ENCODE measurements around the gene SLC12A8. TPM values are rescaled to one million over a fixed set of nuclear protein-coding genes. Genes with fewer than 3 reads are reported as not detected.
A peak's percentile ranks its signal among the peaks of the same experiment; 100 is the strongest.

Gene SLC12A8
- total and polyA plus RNA-seq, 3 donors from 2014 or later, result 10.3 to 21.0 (median 12.3) TPM

DNA sequence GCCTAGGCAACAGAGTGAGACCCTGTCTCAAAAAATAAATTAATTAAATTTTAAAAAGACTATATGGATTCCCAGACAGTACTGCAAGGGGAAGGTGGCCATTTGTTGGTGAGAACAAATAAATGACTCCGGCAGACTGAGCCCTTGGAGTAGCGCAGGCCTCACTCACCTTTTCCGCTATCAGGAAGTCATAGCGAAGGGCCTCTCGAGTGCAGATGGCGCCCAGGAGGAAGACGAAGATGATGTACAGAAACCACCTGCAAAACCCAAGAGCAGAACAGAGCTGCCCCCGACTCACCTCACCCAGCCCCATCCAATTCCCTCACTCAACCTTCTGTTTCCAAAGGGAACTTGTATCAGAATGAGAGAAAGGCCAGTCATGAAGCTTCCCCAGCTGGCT lies 93.9 kb downstream of the SLC12A8 start:
- H3K4me1 ChIP-seq, result peaks cover 52% of the 10 kb centered on the region
- H3K27me3 ChIP-seq, result no peaks in the 10 kb centered on the region
- WGBS, 2 donors, result 93 to 95% methylated on average over 8 of the region's 8 CpGs
- no peak overlapping the region for H3K4me3 ChIP-seq
- no peak for DNase-seq
- H3K36me3 ChIP-seq (ENCODE audit: low read depth, missing control alignments), result no peaks in the 10 kb centered on the region
- peak overlapping the region in 1 of 2 donors; percentile 11 for H3K27ac ChIP-seq
- H3K9me3 ChIP-seq, result no peaks in the 10 kb centered on the region
- intact Hi-C loops (cut with DNase I; ENCODE audit: low total_unique reads), result no loop called here
- no peak for TF ChIP-seq POLR2A (IDR thresholded peaks at IDR 0.05)

DNA sequence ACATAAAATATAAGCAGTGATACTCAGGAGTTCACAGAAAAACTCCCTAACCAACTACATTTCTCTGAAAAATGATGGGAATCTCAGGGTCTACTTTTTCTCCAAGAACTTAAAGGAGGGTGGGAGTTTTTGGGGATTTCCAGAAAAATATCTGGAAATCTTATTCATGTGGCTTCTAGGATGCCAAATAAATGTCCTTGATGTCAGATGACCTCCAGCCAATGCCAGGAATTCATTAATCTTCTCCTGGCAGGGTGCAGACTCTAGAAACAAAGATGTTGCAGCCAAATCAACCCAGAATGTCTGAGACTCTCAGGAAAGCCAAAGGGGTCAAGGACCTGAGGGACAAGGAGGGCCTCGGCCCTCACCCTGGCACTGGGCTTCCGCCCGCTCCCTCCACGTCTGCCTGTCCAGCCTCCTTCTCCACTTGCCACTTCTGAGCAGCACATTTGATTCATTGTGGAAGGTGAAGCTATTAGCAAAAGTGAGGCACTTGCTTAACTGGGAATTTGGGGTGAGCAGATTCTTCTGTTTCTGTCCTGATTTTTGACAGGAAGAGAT lies 94.8 kb downstream of the SLC12A8 start:
- no peaks in the 10 kb centered on the region for H3K9me3 ChIP-seq
- no peaks in the 10 kb centered on the region for H3K27me3 ChIP-seq
- 54 to 60% methylated on average over 4 of the region's 4 CpGs for WGBS, 2 donors
- H3K27ac ChIP-seq, result no peak overlapping the region
- no peak for TF ChIP-seq POLR2A (IDR thresholded peaks at IDR 0.05)
- intact Hi-C loops (cut with DNase I; ENCODE audit: low total_unique reads), result no loop called here
- no peak for DNase-seq
- peaks cover 51% of the 10 kb centered on the region for H3K4me1 ChIP-seq
- H3K36me3 ChIP-seq (ENCODE audit: low read depth, missing control alignments), result no peaks in the 10 kb centered on the region
- H3K4me3 ChIP-seq, result no peak overlapping the region

DNA sequence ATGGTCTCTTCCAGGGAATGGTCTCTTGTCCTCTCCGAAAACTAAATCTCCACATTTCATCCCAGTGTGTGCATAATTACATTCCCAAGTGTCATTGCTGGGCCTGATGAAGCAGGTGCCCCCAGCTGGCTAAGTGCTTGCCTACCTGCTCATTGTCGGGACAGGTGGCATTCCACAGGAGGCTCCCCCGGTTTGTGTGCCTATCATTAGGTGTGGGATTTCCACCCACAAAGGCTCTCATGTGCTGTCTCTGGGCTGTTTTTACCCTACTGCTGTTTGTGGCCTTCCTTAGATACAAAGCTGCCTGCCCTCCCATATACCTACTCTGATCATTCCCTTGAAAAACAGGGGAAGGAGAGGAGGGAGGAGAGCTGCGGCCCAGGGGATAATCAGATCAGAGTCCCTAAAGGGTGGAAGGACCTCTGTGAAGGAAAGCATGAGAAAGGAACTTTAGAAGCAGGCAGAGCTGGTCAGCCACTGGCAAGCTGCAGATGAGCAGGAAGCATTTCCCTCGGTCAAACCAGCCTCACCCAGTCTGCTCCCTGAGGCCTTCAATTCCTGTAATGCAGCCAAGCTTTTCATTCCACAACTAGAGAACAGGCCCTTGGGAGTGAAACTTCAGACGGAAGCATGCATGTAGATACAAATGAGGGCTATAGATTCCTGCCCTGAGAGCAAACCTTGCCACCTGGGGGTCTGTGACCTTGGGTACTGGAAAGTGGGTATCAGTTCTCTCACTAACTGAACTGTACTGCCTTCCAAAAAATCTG lies 96.1 kb downstream of the SLC12A8 start:
- 57 to 59% methylated on average over 6 of the region's 6 CpGs for WGBS, 2 donors
- H3K27ac ChIP-seq, result no peak overlapping the region
- no peak overlapping the region for H3K4me3 ChIP-seq
- TF ChIP-seq, protein P1, sequence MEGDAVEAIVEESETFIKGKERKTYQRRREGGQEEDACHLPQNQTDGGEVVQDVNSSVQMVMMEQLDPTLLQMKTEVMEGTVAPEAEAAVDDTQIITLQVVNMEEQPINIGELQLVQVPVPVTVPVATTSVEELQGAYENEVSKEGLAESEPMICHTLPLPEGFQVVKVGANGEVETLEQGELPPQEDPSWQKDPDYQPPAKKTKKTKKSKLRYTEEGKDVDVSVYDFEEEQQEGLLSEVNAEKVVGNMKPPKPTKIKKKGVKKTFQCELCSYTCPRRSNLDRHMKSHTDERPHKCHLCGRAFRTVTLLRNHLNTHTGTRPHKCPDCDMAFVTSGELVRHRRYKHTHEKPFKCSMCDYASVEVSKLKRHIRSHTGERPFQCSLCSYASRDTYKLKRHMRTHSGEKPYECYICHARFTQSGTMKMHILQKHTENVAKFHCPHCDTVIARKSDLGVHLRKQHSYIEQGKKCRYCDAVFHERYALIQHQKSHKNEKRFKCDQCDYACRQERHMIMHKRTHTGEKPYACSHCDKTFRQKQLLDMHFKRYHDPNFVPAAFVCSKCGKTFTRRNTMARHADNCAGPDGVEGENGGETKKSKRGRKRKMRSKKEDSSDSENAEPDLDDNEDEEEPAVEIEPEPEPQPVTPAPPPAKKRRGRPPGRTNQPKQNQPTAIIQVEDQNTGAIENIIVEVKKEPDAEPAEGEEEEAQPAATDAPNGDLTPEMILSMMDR (IDR thresholded peaks at IDR 0.05), result no peak
- no peak for TF ChIP-seq POLR2A (IDR thresholded peaks at IDR 0.05)
- H3K27me3 ChIP-seq, result no peaks in the 10 kb centered on the region
- no peaks in the 10 kb centered on the region for H3K9me3 ChIP-seq
- peaks cover 50% of the 10 kb centered on the region for H3K4me1 ChIP-seq
- no peaks in the 10 kb centered on the region for H3K36me3 ChIP-seq (ENCODE audit: low read depth, missing control alignments)
- intact Hi-C loops (cut with DNase I; ENCODE audit: low total_unique reads), result no loop called here
- peak; percentile 69 for DNase-seq

DNA sequence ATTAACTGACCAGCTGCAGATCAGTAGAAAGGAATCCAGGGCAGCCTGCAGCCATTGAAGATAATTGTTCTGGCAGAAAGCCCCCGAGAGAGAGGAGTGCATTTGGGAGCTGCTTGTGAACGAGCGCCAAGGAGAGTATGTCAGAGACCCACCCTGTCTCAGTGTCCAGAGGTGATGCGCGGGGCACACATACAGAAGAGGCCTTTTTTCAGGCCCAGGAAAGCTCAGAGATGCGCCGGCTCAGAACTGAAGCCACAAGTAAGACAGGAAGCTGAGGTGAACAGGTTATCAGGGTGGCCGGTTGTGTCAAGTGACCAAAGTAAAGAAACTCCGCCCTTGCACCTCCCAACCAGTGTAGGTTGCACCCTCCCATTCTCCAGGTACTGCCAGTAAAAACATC lies 96.9 kb downstream of the SLC12A8 start:
- Histone ChIP-seq H3K36me3 (ENCODE audit: low read depth, missing control alignments) (no peaks in the 10 kb centered on the region), H3K27ac (no peak overlapping the region), H3K27me3 (no peaks in the 10 kb centered on the region), H3K9me3 (no peaks in the 10 kb centered on the region), H3K4me1 (peaks cover 41% of the 10 kb centered on the region), H3K4me3 (no peak overlapping the region)
- DNase-seq, result peak; percentile 37
- WGBS, 2 donors, result 44 to 68% methylated on average over 9 of the region's 9 CpGs
- TF ChIP-seq, protein P1 (IDR thresholded peaks at IDR 0.05), result no peak
- no peak for TF ChIP-seq POLR2A (IDR thresholded peaks at IDR 0.05)
- intact Hi-C loops (cut with DNase I; ENCODE audit: low total_unique reads), result no loop called here

DNA sequence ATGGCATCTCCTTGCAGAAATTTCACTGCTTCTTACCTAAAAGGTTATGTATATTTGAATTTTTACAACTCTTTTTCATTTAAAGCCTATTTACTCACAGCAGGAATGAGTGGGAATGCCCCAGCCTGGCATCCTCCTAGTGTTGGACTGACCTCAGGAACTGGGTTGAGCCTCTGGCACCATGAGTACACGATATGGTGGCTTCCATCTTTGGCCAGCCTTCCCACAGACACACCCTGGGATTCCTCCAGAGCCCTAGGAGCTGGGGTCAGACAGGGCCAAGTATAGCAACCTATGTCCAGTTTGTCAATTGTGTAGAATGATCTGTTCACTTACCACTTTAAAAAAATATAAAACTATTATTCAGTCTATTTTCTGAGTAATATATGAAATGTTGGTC lies 99.6 kb downstream of the SLC12A8 start:
- intact Hi-C loops (cut with DNase I; ENCODE audit: low total_unique reads), result no loop called here
- TF ChIP-seq POLR2A (IDR thresholded peaks at IDR 0.05), result no peak
- TF ChIP-seq, protein P1 (IDR thresholded peaks at IDR 0.05), result no peak
- 78 to 91% methylated on average over 1 of the region's 1 CpG for WGBS, 2 donors
- Histone ChIP-seq H3K36me3 (ENCODE audit: low read depth, missing control alignments) (no peaks in the 10 kb centered on the region), H3K4me3 (no peak overlapping the region), H3K4me1 (peaks cover 28% of the 10 kb centered on the region), H3K27me3 (no peaks in the 10 kb centered on the region), H3K27ac (no peak overlapping the region), H3K9me3 (no peaks in the 10 kb centered on the region)
- no peak for DNase-seq
